Activated CD8-positive, alpha-beta memory T cell treated with anti-CD3 and anti-CD28 coated beads, Interleukin-2, amount 50 U/mL, for 24 hours (primary cell): ENCODE results near the gene SPRED3.
A peak's percentile ranks its signal among the peaks of the same experiment; 100 is the strongest.
"Not testable (repeated sequence)": the region's sequence is repeated elsewhere in the genome, so short reads cannot be mapped to it uniquely, and the experiment has no call there.

Experiments
- DNase-seq: peaks from one replicate; pipeline ENCODE4 v3.0.0-alpha.2; 2020; ENCODE audit errors: extremely low read depth

SPRED3 gene

GRCh38 chr19:38420935-38421334 lies 32.4 kb downstream of the SPRED3 start:
- no peak for DNase-seq

- no peak for DNase-seq
Measured at GRCh38 chr19:38421856-38422255, 33.4 kb downstream of the SPRED3 start.

- no peak for DNase-seq
Measured at GRCh38 chr19:38422438-38422837, 33.9 kb downstream of the SPRED3 start.

GRCh38 chr19:38424272-38424671 lies 35.8 kb downstream of the SPRED3 start:
- no peak for DNase-seq

GRCh38 chr19:38425222-38425809 lies 36.8 kb downstream of the SPRED3 start:
- no peak for DNase-seq

GRCh38 chr19:38425810-38426466 lies 37.4 kb downstream of the SPRED3 start, which contains the start of gene RASGRP4:
RASGRP4 (minus strand) TSS chr19:38426219; CDS start chr19:38426091, 128 bp downstream.
- DNase-seq = no peak

- not testable (repeated sequence) for DNase-seq
Measured at GRCh38 chr19:38427035-38427677, 38.7 kb downstream of the SPRED3 start.

GRCh38 chr19:38429055-38429810 lies 40.7 kb downstream of the SPRED3 start:
- DNase-seq = no peak

- no peak for DNase-seq
Measured at GRCh38 chr19:38429811-38430156, 41.3 kb downstream of the SPRED3 start.

- DNase-seq = no peak
Measured at GRCh38 chr19:38430931-38431330, 42.4 kb downstream of the SPRED3 start.

- DNase-seq = peak; percentile 6
Measured at GRCh38 chr19:38433268-38433733, 44.8 kb downstream of the SPRED3 start, which contains the start of gene RYR1. RYR1 (plus strand) TSS chr19:38433691; CDS start chr19:38433830, 139 bp downstream.

- DNase-seq = no peak
Measured at GRCh38 chr19:38434549-38435051, 46.1 kb downstream of the SPRED3 start.

- no peak for DNase-seq
Measured at GRCh38 chr19:38437295-38437694, 48.8 kb downstream of the SPRED3 start.

- no peak for DNase-seq
Measured at GRCh38 chr19:38437917-38438316, 49.4 kb downstream of the SPRED3 start.

- no peak for DNase-seq
Measured at GRCh38 chr19:38440592-38440991, 52.1 kb downstream of the SPRED3 start.

- DNase-seq = no peak
Measured at GRCh38 chr19:38441657-38442348, 53.3 kb downstream of the SPRED3 start.

GRCh38 chr19:38442736-38443135 lies 54.2 kb downstream of the SPRED3 start:
- no peak for DNase-seq

- no peak for DNase-seq
Measured at GRCh38 chr19:38443458-38443999, 55.0 kb downstream of the SPRED3 start.

- DNase-seq = no peak
Measured at GRCh38 chr19:38444026-38444425, 55.5 kb downstream of the SPRED3 start.

GRCh38 chr19:38445362-38445761 lies 56.9 kb downstream of the SPRED3 start:
- no peak for DNase-seq

- no peak for DNase-seq
Measured at GRCh38 chr19:38448225-38448624, 59.7 kb downstream of the SPRED3 start.
